Suprapubic skin (tissue), 4 donors: ENCODE results near the gene SF3A2. TPM values are rescaled to one million over a fixed set of nuclear protein-coding genes. Genes with fewer than 3 reads are reported as not detected.

Experiments
- DNase-seq, 2 donors: peaks; one replicate each; pipeline ENCODE4 v3.0.0-alpha.2; 2019; ENCODE audit warnings: low spot score in 2 of 2
- H3K27ac ChIP-seq: fragments of 200-600 bp; sonication (generic); one replicate; pipeline ENCODE4 v1.5.1; 2019
- H3K27me3 ChIP-seq: fragments of 200-600 bp; sonication (generic); one replicate; pipeline ENCODE4 v1.5.1; 2019
- H3K36me3 ChIP-seq: fragments of 200-600 bp; sonication (generic); one replicate; pipeline ENCODE4 v1.5.1; 2019
- H3K4me1 ChIP-seq: fragments of 200-600 bp; sonication (generic); one replicate; pipeline ENCODE4 v1.5.1; 2019
- H3K4me3 ChIP-seq: fragments of 200-600 bp; sonication (generic); one replicate; pipeline ENCODE4 v1.5.1; 2019; ENCODE audit warnings: mild to moderate bottlenecking
- H3K9me3 ChIP-seq: fragments of 200-600 bp; sonication (generic); one replicate; pipeline ENCODE4 v1.5.1; 2019
- CTCF ChIP-seq, 2 donors: fragments of 200-600 bp in 1 of 2; fragments of 450-650 bp in 1 of 2; sonication (generic) in 1 of 2; IDR thresholded peaks; one replicate each; pipeline ENCODE4 v1.5.1; 2016 to 2019; ENCODE audit warnings: antibody characterized with exemption in 2 of 2, mild to moderate bottlenecking in 1 of 2, moderate library complexity in 1 of 2
- EP300 ChIP-seq: sonication (generic); formaldehyde crosslinking; IDR thresholded peaks from one replicate; pipeline ENCODE4 v1.6.1; 2017; ENCODE audit warnings: antibody characterized with exemption
- POLR2A ChIP-seq, 2 donors: fragments of 450-650 bp; IDR thresholded peaks; one replicate each; pipeline ENCODE4 v1.6.1; 2017; ENCODE audit warnings: antibody characterized with exemption in 2 of 2, mild to moderate bottlenecking in 2 of 2, moderate library complexity in 2 of 2
- POLR2AphosphoS5 ChIP-seq, 3 donors: sonication (generic); formaldehyde crosslinking; IDR thresholded peaks; one replicate each; pipeline ENCODE4 v1.6.1; 2017; ENCODE audit warnings: antibody characterized with exemption in 3 of 3
- WGBS: methylation state at CpG from one replicate; pipeline ENCODE4 v1.1.5; 2018; 5-methylcytosine and 5-hydroxymethylcytosine counted together
- total RNA-seq, 4 donors: library from RNA; depleted of rRNA; stranded (reverse); fragments of >200 nt; gene quantifications; one replicate each; pipeline ENCODE4 v1.1.0, GENCODE V29; 2016

SF3A2 gene
- total RNA-seq, 4 donors from 2014 or later, result 48.0 to 103 (median 64.8) TPM

GRCh38 chr19:2201473-2202148, 35.0 kb upstream of the SF3A2 start:
- no peaks in the 10 kb centered on the region for H3K27me3 ChIP-seq
- H3K36me3 ChIP-seq, result peaks cover 31% of the 10 kb centered on the region
- H3K4me1 ChIP-seq, result peaks cover 36% of the 10 kb centered on the region
- no peak overlapping the region for H3K4me3 ChIP-seq
- no peak for DNase-seq
- TF ChIP-seq EP300 (no peak), POLR2AphosphoS5 (IDR thresholded peaks at IDR 0.05) (no peak), CTCF (IDR thresholded peaks at IDR 0.05) (no peak), POLR2A (IDR thresholded peaks at IDR 0.05) (no peak)
- WGBS, result 90% methylated on average over 8 of the region's 21 CpGs
- peak overlapping the region; percentile 57 for H3K27ac ChIP-seq
- H3K9me3 ChIP-seq, result no peaks in the 10 kb centered on the region

GRCh38 chr19:2202366-2202765, 34.3 kb upstream of the SF3A2 start:
- Histone ChIP-seq H3K4me1 (peaks cover 40% of the 10 kb centered on the region), H3K36me3 (peaks cover 32% of the 10 kb centered on the region), H3K9me3 (no peaks in the 10 kb centered on the region), H3K4me3 (no peak overlapping the region), H3K27ac (peak overlapping the region; percentile 57), H3K27me3 (no peaks in the 10 kb centered on the region)
- no peak for DNase-seq
- WGBS, result 81% methylated on average over 3 of the region's 15 CpGs
- TF ChIP-seq CTCF (IDR thresholded peaks at IDR 0.05) (no peak), POLR2AphosphoS5 (IDR thresholded peaks at IDR 0.05) (no peak), EP300 (no peak), POLR2A (IDR thresholded peaks at IDR 0.05) (no peak)

- TF ChIP-seq EP300 (no peak), POLR2A (IDR thresholded peaks at IDR 0.05) (no peak), POLR2AphosphoS5 (IDR thresholded peaks at IDR 0.05) (no peak), CTCF (IDR thresholded peaks at IDR 0.05) (no peak)
- no CpG with 5 or more reads among the region's 15 CpGs for WGBS
- Histone ChIP-seq H3K4me1 (peaks cover 59% of the 10 kb centered on the region), H3K4me3 (no peak overlapping the region), H3K27ac (no peak overlapping the region), H3K36me3 (peaks cover 42% of the 10 kb centered on the region), H3K27me3 (no peaks in the 10 kb centered on the region), H3K9me3 (no peaks in the 10 kb centered on the region)
- DNase-seq, result no peak
These were observed 29.6 kb upstream of the SF3A2 start for GRCh38 chr19:2207008-2207407.

DNA sequence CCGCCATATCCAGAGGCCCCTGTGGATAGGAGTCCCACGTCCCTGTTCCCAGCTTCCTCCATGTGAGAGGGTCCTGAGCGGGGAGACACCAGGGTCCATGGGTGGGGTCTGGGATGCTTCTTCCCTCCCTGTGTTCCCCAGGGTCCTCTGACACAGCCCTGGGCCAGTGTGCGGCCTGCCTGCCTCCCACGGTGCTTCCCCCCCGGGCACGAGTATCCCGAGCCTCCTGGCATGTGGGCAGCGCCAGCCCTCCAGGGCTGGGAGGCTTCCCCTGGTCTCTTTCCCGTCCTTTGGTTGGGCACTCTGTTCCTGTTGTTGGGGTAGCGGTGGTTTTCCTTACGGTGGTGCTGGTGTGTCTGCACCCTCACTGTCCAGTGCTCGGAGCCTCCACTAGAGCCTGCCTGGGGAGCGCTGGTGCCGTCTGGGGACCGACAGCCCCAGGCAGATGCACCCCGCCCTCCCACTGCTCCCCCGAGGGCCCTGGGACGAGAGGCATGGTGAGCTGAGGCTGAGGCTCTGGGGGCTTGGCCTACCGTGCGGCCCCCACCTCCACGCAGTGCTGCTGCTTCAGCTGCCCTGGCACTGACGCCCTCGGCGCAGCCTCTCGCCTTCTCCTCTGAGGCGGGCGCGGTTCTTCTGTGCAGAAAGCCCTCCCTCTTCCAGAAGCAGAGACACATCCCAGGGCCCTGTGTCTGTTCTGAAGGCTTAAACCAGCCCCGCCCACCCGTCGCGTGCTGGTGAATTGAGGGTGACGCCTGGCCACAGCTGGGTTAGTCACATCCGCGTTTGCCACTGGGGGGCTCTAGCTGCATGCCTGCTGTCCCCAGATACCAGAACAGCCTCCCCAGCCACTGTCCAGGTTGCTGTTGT, 28.4 kb upstream of the SF3A2 start:
- Histone ChIP-seq H3K4me3 (no peak overlapping the region), H3K4me1 (peaks cover 55% of the 10 kb centered on the region), H3K27me3 (no peaks in the 10 kb centered on the region), H3K9me3 (no peaks in the 10 kb centered on the region), H3K27ac (peak overlapping the region; percentile 19), H3K36me3 (peaks cover 43% of the 10 kb centered on the region)
- 48% methylated on average over 5 of the region's 36 CpGs for WGBS
- peak; percentile 88 to 90 for DNase-seq
- TF ChIP-seq POLR2AphosphoS5 (IDR thresholded peaks at IDR 0.05) (peak in 1 of 3 donors; percentile 11), POLR2A (IDR thresholded peaks at IDR 0.05) (no peak), EP300 (no peak), CTCF (IDR thresholded peaks at IDR 0.05) (peak in 1 of 2 donors; percentile 19)

GRCh38 chr19:2208975-2209374, 27.6 kb upstream of the SF3A2 start:
- H3K27me3 ChIP-seq, result no peaks in the 10 kb centered on the region
- no peak for TF ChIP-seq POLR2AphosphoS5 (IDR thresholded peaks at IDR 0.05)
- no peak for DNase-seq
- WGBS, result 40% methylated on average over 10 of the region's 10 CpGs
- no peaks in the 10 kb centered on the region for H3K9me3 ChIP-seq
- no peak overlapping the region for H3K4me3 ChIP-seq
- peak overlapping the region; percentile 13 for H3K27ac ChIP-seq
- H3K4me1 ChIP-seq, result peaks cover 55% of the 10 kb centered on the region
- H3K36me3 ChIP-seq, result peaks cover 47% of the 10 kb centered on the region
